HG02763 (cell line): ENCODE results near the gene PCDH8.

Experiments
- ATAC-seq: cut with Tn5 transposase; IDR thresholded peaks from one replicate; pipeline ENCODE4 v1.9.1; 2021; ENCODE audit warnings: mild to moderate bottlenecking, moderate library complexity; ENCODE audit not compliant: unreplicated experiment

Gene PCDH8, protein sequence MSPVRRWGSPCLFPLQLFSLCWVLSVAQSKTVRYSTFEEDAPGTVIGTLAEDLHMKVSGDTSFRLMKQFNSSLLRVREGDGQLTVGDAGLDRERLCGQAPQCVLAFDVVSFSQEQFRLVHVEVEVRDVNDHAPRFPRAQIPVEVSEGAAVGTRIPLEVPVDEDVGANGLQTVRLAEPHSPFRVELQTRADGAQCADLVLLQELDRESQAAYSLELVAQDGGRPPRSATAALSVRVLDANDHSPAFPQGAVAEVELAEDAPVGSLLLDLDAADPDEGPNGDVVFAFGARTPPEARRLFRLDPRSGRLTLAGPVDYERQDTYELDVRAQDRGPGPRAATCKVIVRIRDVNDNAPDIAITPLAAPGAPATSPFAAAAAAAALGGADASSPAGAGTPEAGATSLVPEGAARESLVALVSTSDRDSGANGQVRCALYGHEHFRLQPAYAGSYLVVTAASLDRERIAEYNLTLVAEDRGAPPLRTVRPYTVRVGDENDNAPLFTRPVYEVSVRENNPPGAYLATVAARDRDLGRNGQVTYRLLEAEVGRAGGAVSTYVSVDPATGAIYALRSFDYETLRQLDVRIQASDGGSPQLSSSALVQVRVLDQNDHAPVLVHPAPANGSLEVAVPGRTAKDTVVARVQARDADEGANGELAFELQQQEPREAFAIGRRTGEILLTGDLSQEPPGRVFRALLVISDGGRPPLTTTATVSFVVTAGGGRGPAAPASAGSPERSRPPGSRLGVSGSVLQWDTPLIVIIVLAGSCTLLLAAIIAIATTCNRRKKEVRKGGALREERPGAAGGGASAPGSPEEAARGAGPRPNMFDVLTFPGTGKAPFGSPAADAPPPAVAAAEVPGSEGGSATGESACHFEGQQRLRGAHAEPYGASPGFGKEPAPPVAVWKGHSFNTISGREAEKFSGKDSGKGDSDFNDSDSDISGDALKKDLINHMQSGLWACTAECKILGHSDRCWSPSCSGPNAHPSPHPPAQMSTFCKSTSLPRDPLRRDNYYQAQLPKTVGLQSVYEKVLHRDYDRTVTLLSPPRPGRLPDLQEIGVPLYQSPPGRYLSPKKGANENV

GRCh38 chr13:52848455-52849195, at the start of gene PCDH8:
Gene PCDH8, minus strand, starts transcription at chr13:52848640. Its CDS starts 204 bp downstream, at chr13:52848436.
- ATAC-seq = no peak

DNA sequence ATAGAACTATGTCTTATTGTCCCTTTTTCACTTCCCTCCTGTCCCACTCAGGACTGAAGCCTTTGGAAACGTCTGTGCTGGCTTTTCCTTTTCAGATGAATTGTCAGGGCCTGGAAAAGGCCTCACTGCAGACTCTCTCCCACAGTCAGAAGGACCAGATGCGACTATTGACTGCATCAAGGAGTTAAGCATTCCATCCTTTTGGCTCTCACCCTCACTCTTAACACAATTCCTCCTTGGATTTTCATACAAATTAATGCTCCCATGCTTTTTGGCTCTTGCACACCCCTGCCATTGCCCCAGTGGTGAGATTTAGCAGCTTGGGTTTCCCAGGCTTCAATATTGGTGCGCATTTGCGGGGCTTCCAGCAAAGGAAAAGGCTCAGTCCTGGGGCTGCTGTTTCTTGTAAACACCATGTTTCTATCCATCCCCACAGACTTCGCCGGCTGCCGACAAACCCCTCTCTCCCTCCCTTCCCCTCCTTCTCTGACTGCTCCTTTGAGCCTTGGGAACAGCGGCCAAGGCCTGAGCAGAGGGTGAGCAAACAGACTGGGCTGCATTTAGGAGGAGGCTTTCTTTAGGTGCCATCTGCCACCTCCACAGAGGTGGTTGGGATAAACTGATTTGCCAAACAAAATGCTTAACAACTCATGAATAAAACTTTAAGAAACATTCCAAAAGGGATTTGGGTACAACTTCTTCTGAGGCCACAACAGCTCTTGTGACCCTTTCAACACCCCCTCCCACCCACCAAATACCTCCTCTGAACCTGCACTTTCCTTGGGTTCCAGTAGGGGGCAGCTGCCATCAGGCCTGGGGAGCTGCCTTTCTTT, 48.6 kb upstream of the PCDH8 start:
- ATAC-seq = no peak

DNA sequence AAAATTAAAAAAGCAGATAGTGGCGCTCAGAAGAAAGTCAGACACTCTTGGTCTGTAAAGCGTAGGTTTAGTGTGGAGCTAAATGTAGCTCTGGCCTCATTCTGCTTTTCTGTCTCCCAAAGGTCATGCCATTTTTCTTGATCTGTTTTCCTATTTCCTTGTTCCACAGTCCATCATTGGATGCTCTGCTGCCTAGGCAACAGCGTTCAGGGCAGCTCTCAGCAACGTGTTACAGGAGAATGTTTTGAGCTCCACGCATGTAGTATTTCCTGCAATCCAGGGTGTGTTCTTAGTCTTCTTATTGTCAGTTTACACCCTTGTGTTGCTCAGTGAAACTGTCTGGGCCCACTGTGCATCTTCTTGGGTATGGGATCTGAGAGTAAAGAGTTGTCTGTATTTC, 46.0 kb upstream of the PCDH8 start:
- no peak for ATAC-seq

DNA sequence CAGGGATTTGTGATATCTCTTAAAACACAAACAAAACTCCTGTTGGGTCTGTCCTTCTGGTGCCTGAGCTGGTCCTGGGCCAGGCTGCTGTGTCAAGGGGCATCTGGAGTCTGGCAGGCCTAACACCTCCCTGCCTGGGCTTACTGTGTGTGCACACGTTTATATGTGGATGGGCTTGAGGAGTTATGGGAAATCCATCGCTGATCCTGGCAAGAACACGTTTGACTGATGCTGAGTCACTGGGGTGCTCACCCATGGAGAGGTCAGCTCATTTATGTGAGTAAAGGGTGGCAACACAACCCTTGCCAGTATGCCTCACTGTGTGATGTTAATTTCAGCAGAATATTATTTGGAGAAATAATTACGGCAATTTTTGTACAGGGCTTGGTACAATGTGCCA, 44.5 kb upstream of the PCDH8 start:
- ATAC-seq = no peak

DNA sequence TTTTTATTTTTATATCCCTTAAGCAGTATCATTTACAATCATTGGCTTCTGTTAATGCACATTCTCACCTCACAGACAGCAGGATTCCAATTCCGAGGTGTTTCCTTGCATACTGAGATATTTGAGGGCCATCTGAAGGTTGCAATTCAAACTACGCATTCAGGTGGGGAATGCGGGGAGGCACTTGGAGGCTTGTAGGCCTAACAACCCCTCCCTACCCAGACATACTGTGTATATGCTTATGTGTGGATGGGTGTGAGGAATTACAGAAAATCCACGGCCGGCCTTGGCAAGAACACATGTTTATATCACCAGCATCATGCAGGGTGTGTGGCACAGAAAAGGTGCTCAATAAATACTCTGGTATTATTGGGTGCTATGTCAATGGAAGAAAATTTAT, 43.3 kb upstream of the PCDH8 start:
- no peak for ATAC-seq

DNA sequence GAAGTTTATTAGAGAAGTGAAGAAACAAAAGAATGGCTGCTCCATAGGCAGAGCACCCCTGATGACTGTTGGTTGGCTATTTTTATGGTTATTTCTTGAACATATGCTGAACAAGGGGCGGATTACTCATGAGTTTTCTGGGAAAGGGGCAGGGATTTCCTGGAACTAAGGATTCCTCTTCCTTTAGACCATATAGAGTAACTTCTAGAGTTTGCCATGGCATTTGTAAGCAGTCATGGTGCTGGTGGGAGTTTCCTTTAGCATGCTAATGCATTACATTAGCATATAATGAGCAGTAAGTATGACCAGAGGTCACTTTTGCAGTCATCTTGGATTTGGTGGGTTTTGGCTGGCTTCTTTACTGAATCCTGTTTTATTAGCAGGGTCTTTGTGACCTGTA, 38.7 kb upstream of the PCDH8 start:
- no peak for ATAC-seq

DNA sequence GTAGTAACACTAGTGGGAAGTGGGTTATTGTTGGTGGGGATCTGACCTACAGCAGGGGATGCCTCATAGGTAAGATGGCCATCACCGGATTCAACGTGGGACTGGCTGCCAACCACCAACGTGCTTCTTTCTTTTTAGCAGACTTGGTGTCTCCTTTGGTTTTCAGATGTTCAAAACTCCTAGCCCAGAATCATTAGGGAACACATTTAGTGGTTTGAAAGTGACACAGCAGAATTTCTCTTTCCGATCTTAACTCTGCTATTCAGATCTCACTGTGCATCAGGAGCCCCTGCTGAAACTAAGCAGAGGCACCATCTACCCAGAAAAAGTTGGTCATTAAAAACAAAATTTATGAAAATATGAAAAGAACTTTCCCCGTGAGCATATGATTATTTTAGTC, 36.7 kb upstream of the PCDH8 start:
- no peak for ATAC-seq

- ATAC-seq = no peak
Observed at GRCh38 chr13:52884429-52885010, 36.1 kb upstream of the PCDH8 start.

DNA sequence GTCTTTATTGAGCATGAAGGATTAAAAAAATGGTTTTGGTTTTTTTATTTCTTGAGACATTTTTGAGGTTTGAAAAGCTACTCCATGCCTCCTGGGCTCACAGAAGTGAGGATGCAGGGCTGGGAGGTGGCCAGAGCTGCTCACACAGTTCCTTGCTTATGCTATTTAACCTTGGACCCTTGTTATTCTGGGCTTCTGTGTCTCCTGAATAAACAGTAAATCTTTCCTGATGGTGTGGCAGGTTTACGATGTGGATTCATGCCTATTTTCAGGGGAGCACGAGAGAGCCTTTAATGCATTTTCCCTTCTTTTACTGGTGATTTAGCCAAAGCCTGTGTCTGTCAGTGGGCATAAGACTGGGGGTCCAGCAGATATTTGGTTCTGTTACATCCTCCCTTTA, 34.3 kb upstream of the PCDH8 start:
- ATAC-seq = no peak

GRCh38 chr13:52879950-52880741, 31.7 kb upstream of the PCDH8 start:
- ATAC-seq = no peak

DNA sequence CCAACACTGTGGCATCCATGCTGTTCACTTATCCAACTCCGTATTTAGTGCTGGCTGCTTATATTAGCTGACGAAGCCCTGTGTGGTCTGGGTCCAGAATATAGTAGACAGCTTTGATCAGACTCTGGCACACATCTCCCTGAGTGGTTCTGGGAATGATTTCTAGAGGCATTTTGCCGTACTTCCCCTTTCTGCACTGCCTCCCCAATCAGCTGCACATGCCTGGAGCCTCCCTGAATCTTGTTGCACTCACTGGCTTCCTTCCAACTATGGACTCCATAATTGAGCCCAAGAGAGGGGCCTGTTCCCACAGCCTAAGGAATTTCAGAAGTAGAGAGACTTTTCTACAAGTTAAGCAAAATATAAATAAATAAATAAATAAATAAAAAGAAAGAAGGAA, 30.4 kb upstream of the PCDH8 start:
- no peak for ATAC-seq

GRCh38 chr13:52870143-52870542, 21.7 kb upstream of the PCDH8 start:
- no peak for ATAC-seq

GRCh38 chr13:52869621-52870020, 21.2 kb upstream of the PCDH8 start:
- ATAC-seq = no peak

- ATAC-seq = no peak
Observed at GRCh38 chr13:52869050-52869449, 20.6 kb upstream of the PCDH8 start.

DNA sequence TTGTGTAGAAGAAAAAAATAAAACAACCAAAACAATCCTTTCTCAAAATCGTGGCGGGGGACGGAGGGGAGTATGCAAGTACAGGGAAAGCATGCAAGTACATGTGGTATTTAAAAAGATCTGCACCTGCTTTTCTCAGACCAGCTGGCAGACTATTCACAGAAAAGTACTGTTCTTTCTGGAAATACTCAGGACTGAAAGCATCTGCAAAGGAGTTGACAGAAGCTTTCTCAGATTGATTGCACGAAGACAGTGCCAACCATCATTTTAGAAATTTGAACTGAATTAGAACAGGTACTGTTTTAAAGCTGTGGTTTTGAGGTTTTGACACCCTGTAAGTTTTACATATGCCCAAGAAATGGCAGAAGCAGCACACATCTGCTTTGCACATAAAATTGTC, 19.8 kb upstream of the PCDH8 start:
- ATAC-seq = peak; percentile 42

- no peak for ATAC-seq
Observed at GRCh38 chr13:52864941-52865340, 16.5 kb upstream of the PCDH8 start.

DNA sequence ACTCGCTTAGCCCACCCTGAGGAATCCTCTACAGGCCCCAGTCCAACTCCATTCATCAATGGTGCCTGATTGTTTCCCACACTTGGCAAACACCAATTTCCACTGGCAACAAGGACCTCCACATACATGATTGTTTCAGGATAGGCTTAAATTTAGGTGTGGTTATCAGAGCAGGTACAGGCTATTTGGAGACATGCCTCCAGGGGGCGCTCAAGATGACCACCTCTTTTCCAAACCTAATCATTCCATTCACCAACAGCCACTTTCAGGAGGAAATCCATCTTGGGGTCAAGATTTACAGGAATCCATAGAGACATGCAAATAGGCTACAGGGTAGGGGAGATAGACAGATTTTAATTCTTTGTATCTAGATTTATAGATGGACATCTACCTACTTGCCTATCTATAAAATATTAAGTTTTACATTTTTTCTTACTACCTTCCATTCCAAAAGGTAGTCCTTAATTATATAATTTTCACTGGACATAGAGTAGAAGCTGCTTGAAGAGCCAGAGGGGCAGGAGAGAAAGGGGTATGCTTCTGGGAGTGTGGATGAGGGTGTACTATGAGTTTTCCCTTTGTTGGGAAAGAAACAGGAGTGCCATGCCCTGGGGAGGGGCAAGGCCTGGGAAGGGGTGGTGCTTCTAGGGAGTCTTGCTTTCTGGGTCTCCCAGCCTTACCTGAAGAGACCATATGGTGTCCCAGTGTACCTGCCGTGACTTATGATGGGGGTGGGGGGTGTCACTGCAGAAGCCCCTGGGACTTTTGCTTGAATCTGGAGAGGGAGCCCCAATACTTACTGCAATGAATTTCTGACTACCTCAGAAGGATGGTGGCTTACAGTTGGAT, 14.1 kb upstream of the PCDH8 start:
- no peak for ATAC-seq

- no peak for ATAC-seq
Observed at GRCh38 chr13:52852444-52852843, 4.0 kb upstream of the PCDH8 start.
